ENCODE measurements around the gene NHLRC4. TPM values are rescaled to one million over a fixed set of nuclear protein-coding genes. Genes with fewer than 3 reads are reported as not detected.

The NHLRC4 gene
- polyA plus RNA-seq, 1 donor (not counting 4 experiments of a cell fraction or from before 2014, with no cell fraction given): 0.10 TPM

GRCh38 chr16:525520-526180 is 41.2 kb upstream of the NHLRC4 start:
- H3K79me2 ChIP-seq (ENCODE audit: control insufficient read depth, insufficient read depth, low read length): peaks cover 51% of the 10 kb centered on the region
- dilution Hi-C loops (cut with MboI; ENCODE audit: extremely low pct_ligation_motif_present, low sequenced_read_pairs): no loop called here
- peak overlapping the region; percentile 93 for H3K4me2 ChIP-seq (ENCODE audit: control insufficient read depth, extremely low read depth, insufficient read depth, low read depth, low read length)
- FAIRE-seq: peak; percentile 99
- peak; percentile 71 for DNase-seq (ENCODE audit: low read depth, low spot score)
- peak overlapping the region; percentile 89 for H3K9ac ChIP-seq (ENCODE audit: control insufficient read depth, extremely low read depth, insufficient read depth, low read length)
- no peaks in the 10 kb centered on the region for H3K27me3 ChIP-seq (ENCODE audit: control insufficient read depth, extremely low read depth, insufficient read depth, low read length)
- peaks cover 38% of the 10 kb centered on the region for H3K4me1 ChIP-seq (ENCODE audit: control insufficient read depth, extremely low read depth, insufficient read depth, low read length)
- H4K20me1 ChIP-seq (ENCODE audit: control insufficient read depth, extremely low read depth, insufficient read depth, low read length): peaks cover 25% of the 10 kb centered on the region
- peaks cover 4% of the 10 kb centered on the region for H3K9me1 ChIP-seq (ENCODE audit: control insufficient read depth, extremely low read depth, insufficient read depth, low read length)
- no peaks in the 10 kb centered on the region for H3K9me3 ChIP-seq (ENCODE audit: control insufficient read depth, low read depth, low read length)
- peak in 1 of 3 experiments; percentile 34 for TF ChIP-seq CTCF (optimal IDR thresholded peaks at IDR 0.05 in 1 of 3, IDR thresholded peaks at IDR 0.05 in 1 of 3, conservative IDR thresholded peaks at IDR 0.05 in 1 of 3; ENCODE audit: extremely low read depth in 1 of 3, insufficient read depth in 2 of 3, low read length in 3 of 3)
- no peak for TF ChIP-seq EZH2 (IDR thresholded peaks at IDR 0.05; ENCODE audit: low read length)
- no peak overlapping the region for H2AFZ ChIP-seq (ENCODE audit: control insufficient read depth, low read length)
- H3K4me3 ChIP-seq (ENCODE audit: control insufficient read depth in 2 of 3, extremely low read depth in 1 of 3, insufficient read depth in 2 of 3, low read depth in 1 of 3, low read length in 3 of 3): peak overlapping the region; percentile 61 to 86 (median 75)
- peak overlapping the region; percentile 83 for H3K27ac ChIP-seq (ENCODE audit: control insufficient read depth, insufficient read depth, low read length)
- peaks cover 1 to 4% of the 10 kb centered on the region in 2 experiments for H3K36me3 ChIP-seq (ENCODE audit: control insufficient read depth in 2 of 2, extremely low read depth in 1 of 2, insufficient read depth in 2 of 2, low read length in 2 of 2)

GRCh38 chr16:526181-527014 is 40.4 kb upstream of the NHLRC4 start:
- dilution Hi-C loops (cut with MboI; ENCODE audit: extremely low pct_ligation_motif_present, low sequenced_read_pairs): no loop called here
- peaks cover 34% of the 10 kb centered on the region for H3K4me1 ChIP-seq (ENCODE audit: control insufficient read depth, extremely low read depth, insufficient read depth, low read length)
- H3K79me2 ChIP-seq (ENCODE audit: control insufficient read depth, insufficient read depth, low read length): peaks cover 59% of the 10 kb centered on the region
- no peaks in the 10 kb centered on the region for H3K27me3 ChIP-seq (ENCODE audit: control insufficient read depth, extremely low read depth, insufficient read depth, low read length)
- DNase-seq (ENCODE audit: low read depth, low spot score) (no peak), FAIRE-seq (no peak)
- H3K9me1 ChIP-seq (ENCODE audit: control insufficient read depth, extremely low read depth, insufficient read depth, low read length): peaks cover 4% of the 10 kb centered on the region
- H3K9me3 ChIP-seq (ENCODE audit: control insufficient read depth, low read depth, low read length): no peaks in the 10 kb centered on the region
- peak overlapping the region; percentile 83 for H3K27ac ChIP-seq (ENCODE audit: control insufficient read depth, insufficient read depth, low read length)
- H3K9ac ChIP-seq (ENCODE audit: control insufficient read depth, extremely low read depth, insufficient read depth, low read length): peak overlapping the region; percentile 89
- peaks cover 0 to 8% of the 10 kb centered on the region in 2 experiments for H3K36me3 ChIP-seq (ENCODE audit: control insufficient read depth in 2 of 2, extremely low read depth in 1 of 2, insufficient read depth in 2 of 2, low read length in 2 of 2)
- H3K4me2 ChIP-seq (ENCODE audit: control insufficient read depth, extremely low read depth, insufficient read depth, low read depth, low read length): peak overlapping the region; percentile 93
- peak overlapping the region; percentile 61 to 86 (median 75) for H3K4me3 ChIP-seq (ENCODE audit: control insufficient read depth in 2 of 3, extremely low read depth in 1 of 3, insufficient read depth in 2 of 3, low read depth in 1 of 3, low read length in 3 of 3)
- no peak overlapping the region for H2AFZ ChIP-seq (ENCODE audit: control insufficient read depth, low read length)
- TF ChIP-seq CTCF (optimal IDR thresholded peaks at IDR 0.05 in 1 of 3, IDR thresholded peaks at IDR 0.05 in 1 of 3, conservative IDR thresholded peaks at IDR 0.05 in 1 of 3; ENCODE audit: extremely low read depth in 1 of 3, insufficient read depth in 2 of 3, low read length in 3 of 3): no peak
- no peak for TF ChIP-seq EZH2 (IDR thresholded peaks at IDR 0.05; ENCODE audit: low read length)
- H4K20me1 ChIP-seq (ENCODE audit: control insufficient read depth, extremely low read depth, insufficient read depth, low read length): peaks cover 25% of the 10 kb centered on the region
